Activated naive CD8-positive, alpha-beta T cell treated with anti-CD3 and anti-CD28 coated beads, Interleukin-2, amount 10 ng/mL, durations not matched to agents 7 days and 5 days (primary cell): ENCODE data around the gene FAM78A. TPM values are rescaled to one million over a fixed set of nuclear protein-coding genes. Genes with fewer than 3 reads are reported as not detected.
A peak's percentile ranks its signal among the peaks of the same experiment; 100 is the strongest.

ENCODE experiments used
- ATAC-seq: fragments of 150-1000 bp; cut with Tn5 transposase; one replicate; pipeline ENCODE4 v1.10.0; 2021; ENCODE audit warnings: low read depth, moderate library complexity
- POLR2A ChIA-PET: fragments of 350-600 bp; sonication (Branson Sonifier 250); formaldehyde crosslinking; loops from one replicate; lab custom pipeline; 2021; ENCODE audit warnings: antibody characterized with exemption; lab: Charles Lee
- DNase-seq: peaks from one replicate; pipeline ENCODE4 v3.0.0; 2021
- H3K27ac Mint-ChIP-seq: one replicate; pipeline ENCODE4 v1.8.0; 2022; ENCODE audit warnings: mild to moderate bottlenecking, mixed read lengths
- H3K27me3 Mint-ChIP-seq: one replicate; pipeline ENCODE4 v1.8.0; 2022; ENCODE audit warnings: mild to moderate bottlenecking, moderate library complexity, mixed read lengths
- H3K36me3 Mint-ChIP-seq: one replicate; pipeline ENCODE4 v1.8.0; 2021; ENCODE audit warnings: mild to moderate bottlenecking, mixed read lengths
- H3K4me1 Mint-ChIP-seq: one replicate; pipeline ENCODE4 v1.8.0; 2021; ENCODE audit warnings: mixed read lengths
- H3K4me3 Mint-ChIP-seq: one replicate; pipeline ENCODE4 v1.8.0; 2022; ENCODE audit warnings: mild to moderate bottlenecking, moderate library complexity, mixed read lengths
- H3K9me3 Mint-ChIP-seq: one replicate; pipeline ENCODE4 v1.8.0; 2021; ENCODE audit warnings: mixed read lengths
- total RNA-seq, 2 experiments: library from RNA; stranded (reverse); gene quantifications; one replicate each; pipeline ENCODE4 v1.2.3, GENCODE V29; 2021

Gene FAM78A
- total RNA-seq, 2 experiments from 2014 or later, result 102 to 104 TPM

- POLR2A ChIA-PET, result no interaction called here
- Mint-ChIP-seq H3K9me3 (no peaks in the 10 kb centered on the region), H3K27me3 (peaks cover 34% of the 10 kb centered on the region), H3K4me3 (peak overlapping the region; percentile 4), H3K36me3 (no peaks in the 10 kb centered on the region), H3K27ac (no peak overlapping the region), H3K4me1 (peaks cover 21% of the 10 kb centered on the region)
- ATAC-seq (no peak), DNase-seq (no peak)
These were observed 5.9 kb upstream of the FAM78A start for GRCh38 chr9:131282175-131282574.

DNA sequence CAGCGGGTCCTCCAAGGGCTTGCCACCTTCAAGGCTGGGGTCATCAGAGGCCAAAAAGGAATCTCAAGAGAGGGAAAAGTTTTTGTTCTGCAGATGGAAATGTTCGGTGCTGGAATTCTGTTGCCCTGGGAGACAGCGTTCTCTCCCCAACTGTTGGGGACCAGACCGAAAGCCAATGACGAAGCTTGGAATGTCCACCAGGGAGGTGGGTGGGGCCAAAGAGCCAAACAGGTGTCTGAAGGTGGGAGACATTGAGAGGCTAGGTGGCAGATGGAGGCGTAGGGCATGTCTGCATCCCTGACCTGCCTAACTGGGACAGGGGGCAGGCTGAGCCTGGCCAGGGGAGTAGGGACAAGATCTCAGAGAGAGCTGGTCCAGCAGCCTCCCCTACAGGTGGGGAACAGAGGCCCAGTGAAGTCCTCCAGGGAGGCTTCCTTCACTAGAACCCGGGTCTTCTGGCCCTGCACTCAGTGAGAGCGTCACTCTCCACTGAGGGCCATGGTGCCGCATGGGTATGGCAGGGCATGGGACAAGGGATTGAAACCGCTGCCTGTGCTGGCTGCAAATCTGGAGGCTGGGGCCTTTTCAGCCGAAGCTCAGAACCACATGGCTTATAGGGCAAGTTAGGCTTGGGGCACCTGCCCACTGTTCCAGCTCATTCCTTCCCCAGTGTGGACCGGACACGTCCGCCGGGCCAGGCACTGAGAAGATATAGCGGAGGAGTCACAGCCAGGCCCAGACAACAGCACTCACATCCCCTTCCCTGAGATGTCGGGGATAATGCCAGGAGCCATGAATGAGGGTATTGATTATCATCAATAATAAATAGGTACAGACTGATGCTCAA lies 5.0 kb upstream of the FAM78A start:
- Mint-ChIP-seq H3K9me3 (no peaks in the 10 kb centered on the region), H3K4me3 (no peak overlapping the region), H3K4me1 (peaks cover 20% of the 10 kb centered on the region), H3K27ac (no peak overlapping the region), H3K36me3 (peaks cover 1% of the 10 kb centered on the region), H3K27me3 (peaks cover 34% of the 10 kb centered on the region)
- no peak for ATAC-seq
- POLR2A ChIA-PET, result no interaction called here
- peak; percentile 28 for DNase-seq

DNA sequence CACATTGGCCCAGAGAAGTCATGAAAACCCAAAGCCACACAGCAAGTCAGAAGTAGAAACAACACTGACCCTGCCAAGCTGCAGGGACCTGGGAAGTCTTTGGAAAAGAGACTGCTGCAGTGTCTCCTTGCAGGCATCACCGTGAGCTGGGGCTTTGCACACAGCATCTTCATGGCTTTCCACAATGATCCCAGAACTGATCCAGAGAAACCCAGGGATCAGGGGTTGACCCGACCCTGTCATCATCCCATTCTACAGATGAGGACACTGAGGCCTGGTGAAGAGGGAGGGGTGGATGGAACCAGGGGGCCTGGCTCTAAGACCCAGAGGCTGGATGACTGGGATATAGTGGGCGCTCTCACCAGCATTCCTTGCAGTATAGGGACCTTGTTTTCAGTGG lies 4.3 kb upstream of the FAM78A start:
- H3K9me3 Mint-ChIP-seq, result no peaks in the 10 kb centered on the region
- H3K4me3 Mint-ChIP-seq, result no peak overlapping the region
- H3K4me1 Mint-ChIP-seq, result peaks cover 20% of the 10 kb centered on the region
- ATAC-seq, result no peak
- H3K27me3 Mint-ChIP-seq, result peaks cover 34% of the 10 kb centered on the region
- H3K27ac Mint-ChIP-seq, result no peak overlapping the region
- H3K36me3 Mint-ChIP-seq, result peaks cover 8% of the 10 kb centered on the region
- no peak for DNase-seq
- POLR2A ChIA-PET, result interaction anchor here (1.0 to 3.1 kb wide), 2 partner anchors 12 to 28 kb away, joined by 3 to 43 read pairs; no protein-coding TSS in a partner anchor

GRCh38 chr9:131279863-131280570 lies 3.7 kb upstream of the FAM78A start:
- Mint-ChIP-seq H3K36me3 (peaks cover 13% of the 10 kb centered on the region), H3K4me3 (no peak overlapping the region), H3K4me1 (peaks cover 20% of the 10 kb centered on the region), H3K9me3 (no peaks in the 10 kb centered on the region), H3K27me3 (peaks cover 32% of the 10 kb centered on the region), H3K27ac (no peak overlapping the region)
- POLR2A ChIA-PET, result interaction anchor here (1.0 to 3.1 kb wide), 4 partner anchors 12 to 43 kb away, joined by 3 to 43 read pairs (median 28); no protein-coding TSS in a partner anchor
- DNase-seq (peak; percentile 35), ATAC-seq (no peak)

DNA sequence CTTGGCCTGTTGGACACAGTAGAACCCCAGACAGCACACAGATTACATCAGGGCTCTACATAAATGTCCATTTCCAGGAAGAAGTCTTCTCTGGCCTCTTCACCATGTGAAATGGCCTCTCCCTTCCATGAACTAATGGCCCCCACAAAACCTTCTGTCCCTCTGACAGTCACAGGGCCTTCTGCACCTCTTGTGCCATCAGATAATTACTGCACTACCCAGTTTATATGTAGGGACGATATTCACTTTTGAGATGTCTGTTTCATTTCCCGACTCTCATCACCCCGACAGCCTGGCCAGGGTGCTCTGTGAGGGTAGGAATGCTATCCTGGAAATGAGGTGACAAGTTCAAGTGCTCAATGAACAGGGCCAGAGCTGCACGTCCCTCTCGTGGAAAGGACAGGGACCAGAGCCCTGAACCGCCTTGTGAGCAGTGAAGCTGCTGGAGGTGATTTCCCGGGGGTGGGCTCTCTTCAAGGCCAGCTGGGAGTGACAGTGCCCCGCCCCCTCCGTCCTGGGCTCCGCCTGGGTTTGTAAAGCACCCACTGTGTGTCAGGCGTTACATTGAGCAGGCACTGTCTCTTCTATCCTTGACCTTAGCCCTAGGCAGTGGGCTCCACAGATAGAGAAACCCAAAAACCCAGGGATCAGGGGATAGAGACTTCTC lies 3.0 kb upstream of the FAM78A start:
- peaks cover 30% of the 10 kb centered on the region for H3K27me3 Mint-ChIP-seq
- peaks cover 20% of the 10 kb centered on the region for H3K4me1 Mint-ChIP-seq
- H3K27ac Mint-ChIP-seq, result peak overlapping the region; percentile 93
- POLR2A ChIA-PET, result interaction anchor here (0.7 to 3.1 kb wide), 11 partner anchors 8 to 154 kb away, joined by 3 to 43 read pairs (median 8); partner anchors contain the start of genes NUP214 and PLPP7
- peaks cover 20% of the 10 kb centered on the region for H3K36me3 Mint-ChIP-seq
- peak; percentile 33 for DNase-seq
- H3K4me3 Mint-ChIP-seq, result peak overlapping the region; percentile 83
- no peak for ATAC-seq
- no peaks in the 10 kb centered on the region for H3K9me3 Mint-ChIP-seq

GRCh38 chr9:131278702-131279111 lies 2.4 kb upstream of the FAM78A start:
- H3K9me3 Mint-ChIP-seq, result no peaks in the 10 kb centered on the region
- ATAC-seq (peak; percentile 35), DNase-seq (no peak)
- H3K36me3 Mint-ChIP-seq, result peaks cover 26% of the 10 kb centered on the region
- peak overlapping the region; percentile 93 for H3K27ac Mint-ChIP-seq
- H3K4me1 Mint-ChIP-seq, result peaks cover 23% of the 10 kb centered on the region
- POLR2A ChIA-PET, result interaction anchor here (0.7 to 3.1 kb wide), 11 partner anchors 9 to 153 kb away, joined by 4 to 43 read pairs (median 8); partner anchors contain the start of genes NUP214 and PLPP7
- H3K27me3 Mint-ChIP-seq, result peaks cover 24% of the 10 kb centered on the region
- peak overlapping the region; percentile 83 for H3K4me3 Mint-ChIP-seq

- ATAC-seq (peak; percentile 44), DNase-seq (peak; percentile 71)
- Mint-ChIP-seq H3K27me3 (peaks cover 18% of the 10 kb centered on the region), H3K4me3 (peak overlapping the region; percentile 83), H3K36me3 (peaks cover 32% of the 10 kb centered on the region), H3K4me1 (peaks cover 23% of the 10 kb centered on the region), H3K27ac (peak overlapping the region; percentile 93), H3K9me3 (no peaks in the 10 kb centered on the region)
- POLR2A ChIA-PET, result interaction anchor here (0.5 to 3.1 kb wide), 13 partner anchors 9 to 173 kb away, joined by 3 to 43 read pairs (median 8); partner anchors contain the start of genes NUP214 and PLPP7
These were observed 1.8 kb upstream of the FAM78A start for GRCh38 chr9:131277910-131278701.

- ATAC-seq, result peak; percentile 9
These were observed 1.1 kb upstream of the FAM78A start for GRCh38 chr9:131277287-131277909.

DNA sequence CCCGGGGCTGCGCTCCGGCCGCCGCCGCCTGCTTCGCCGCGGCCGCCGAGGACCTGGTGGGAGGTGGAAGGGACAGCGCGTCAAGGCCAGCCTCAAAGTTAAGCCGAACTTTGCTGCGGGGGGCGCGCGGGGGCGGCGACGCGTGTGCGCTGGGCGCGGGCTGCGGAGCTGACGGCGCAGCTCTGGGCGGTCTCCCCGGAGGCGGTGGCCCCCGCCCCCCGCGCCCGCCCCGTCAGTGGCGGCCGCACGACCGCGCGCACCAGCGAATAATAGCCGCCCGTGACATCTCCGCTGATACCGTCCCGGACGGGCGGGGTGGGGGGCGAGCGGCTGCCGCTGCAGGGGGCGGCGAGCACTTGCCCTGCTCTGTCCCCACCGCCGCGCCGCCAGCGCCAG lies 579 bp upstream of the FAM78A start:
- Mint-ChIP-seq H3K4me1 (peaks cover 24% of the 10 kb centered on the region), H3K27ac (peak overlapping the region; percentile 67), H3K36me3 (peaks cover 40% of the 10 kb centered on the region), H3K4me3 (peak overlapping the region; percentile 30), H3K9me3 (no peaks in the 10 kb centered on the region), H3K27me3 (peaks cover 13% of the 10 kb centered on the region)
- DNase-seq (peak; percentile 69), ATAC-seq (peak; percentile 24)
- POLR2A ChIA-PET, result interaction anchor here (0.6 to 14.7 kb wide), 5 partner anchors 10 to 40 kb away, joined by 5 to 594 read pairs (median 23); no protein-coding TSS in a partner anchor

More at GRCh38 chr9:131277287-131277909, 1.1 kb upstream of the FAM78A start:
- Mint-ChIP-seq H3K9me3 (no peaks in the 10 kb centered on the region), H3K36me3 (peaks cover 36% of the 10 kb centered on the region), H3K27me3 (peaks cover 18% of the 10 kb centered on the region), H3K4me3 (peak overlapping the region; percentile 19), H3K4me1 (peaks cover 24% of the 10 kb centered on the region), H3K27ac (no peak overlapping the region)
- peak; percentile 70 for DNase-seq
- POLR2A ChIA-PET, result interaction anchor here (0.6 to 14.7 kb wide), 8 partner anchors 9 to 40 kb away, joined by 5 to 594 read pairs (median 33); no protein-coding TSS in a partner anchor

DNA sequence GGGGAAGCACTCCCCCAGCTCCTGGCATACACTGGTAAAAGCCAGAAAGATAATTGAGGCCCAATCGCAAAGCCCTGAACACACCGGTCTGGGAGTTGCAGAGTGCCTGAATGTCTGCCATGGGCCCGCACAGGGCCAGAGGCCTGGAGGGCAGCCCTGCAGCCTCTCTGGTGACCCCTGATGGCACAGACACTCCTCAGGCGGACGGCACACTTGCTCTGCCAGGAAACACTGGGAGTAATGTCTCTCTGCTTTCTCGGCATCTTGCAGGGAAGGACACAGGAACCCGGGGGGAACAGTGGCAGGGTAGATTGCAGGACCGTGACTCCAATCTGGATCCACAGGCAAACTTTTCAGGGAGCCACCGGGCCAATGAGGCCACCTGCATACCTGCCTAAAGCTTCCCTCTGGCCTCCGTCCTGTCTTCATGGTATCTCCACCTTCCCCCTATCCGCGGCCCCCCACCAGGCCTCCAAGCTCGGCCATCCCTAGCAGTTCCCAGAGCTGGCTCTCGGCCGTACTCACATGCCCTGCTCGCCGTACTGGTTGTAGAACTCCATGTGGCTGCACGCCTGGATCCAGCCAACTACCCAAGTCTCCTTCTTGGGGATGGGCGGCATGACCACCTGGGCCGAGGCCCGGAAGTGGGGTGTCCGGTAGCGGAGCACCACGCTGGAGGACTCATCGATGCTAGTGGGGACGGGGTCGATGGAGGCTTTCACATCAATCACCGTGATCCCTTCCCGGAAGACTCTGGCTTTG lies 797 bp downstream of the FAM78A start:
- peaks cover 2% of the 10 kb centered on the region for H3K27me3 Mint-ChIP-seq
- no peak for ATAC-seq

More for the DNA sequence above, 797 bp downstream of the FAM78A start:
- DNase-seq, result peak; percentile 66
- H3K9me3 Mint-ChIP-seq, result no peaks in the 10 kb centered on the region
- POLR2A ChIA-PET, result interaction anchor here (0.8 to 14.7 kb wide), 4 partner anchors 8 to 150 kb away, joined by 3 to 594 read pairs (median 66); no protein-coding TSS in a partner anchor
- peak overlapping the region; percentile 100 for H3K4me3 Mint-ChIP-seq
- peaks cover 47% of the 10 kb centered on the region for H3K36me3 Mint-ChIP-seq
- peak overlapping the region; percentile 99 for H3K27ac Mint-ChIP-seq
- peaks cover 35% of the 10 kb centered on the region for H3K4me1 Mint-ChIP-seq
